Measurements from ENCODE around the gene ZNF683.
"Not testable (repeated sequence)": the region's sequence is repeated elsewhere in the genome, so short reads cannot be mapped to it uniquely, and the experiment has no call there.

The ZNF683 gene

GRCh38 chr1:26337206-26337535 lies 35.4 kb downstream of the ZNF683 start:
- DNase-seq (ENCODE audit: low read depth in 3 of 3) = no peak

GRCh38 chr1:26336477-26337205 lies 35.9 kb downstream of the ZNF683 start:
- peak; percentile 61 to 89 (median 64) for DNase-seq (ENCODE audit: low read depth in 3 of 3)

DNA sequence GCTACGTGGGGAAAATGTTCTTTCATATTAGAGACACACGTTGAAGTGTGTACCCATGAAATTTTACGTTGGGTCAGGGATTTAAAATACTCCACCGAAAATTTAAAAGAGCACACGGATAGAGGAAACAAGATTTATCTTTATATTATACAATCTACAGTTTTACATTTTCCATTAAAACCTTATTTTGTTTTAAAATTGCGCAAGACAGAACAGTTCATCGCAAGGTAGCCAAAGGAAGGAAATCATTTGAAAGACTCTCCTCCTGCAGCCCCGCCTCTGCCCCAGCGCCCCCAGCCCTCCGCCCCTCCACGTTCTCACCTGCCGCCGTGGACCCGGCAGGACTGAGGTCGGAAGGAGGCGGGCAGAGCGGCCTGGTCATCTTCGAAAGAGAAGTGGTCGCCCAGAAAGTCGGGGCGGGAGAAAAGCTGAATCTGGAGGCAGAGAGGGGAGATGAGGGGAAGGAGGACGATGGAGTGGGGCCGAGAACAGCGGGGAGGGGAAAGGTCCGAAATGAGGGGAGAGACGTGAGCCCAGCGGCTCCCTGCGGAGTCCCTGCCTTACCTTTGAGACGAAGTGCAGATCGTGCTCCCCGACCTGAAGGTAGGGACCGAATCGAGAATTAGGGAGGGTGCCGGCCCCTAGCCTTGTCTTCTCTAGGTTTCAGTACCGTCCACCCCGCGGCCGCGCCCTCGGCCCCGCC lies 36.6 kb downstream of the ZNF683 start:
- DNase-seq (ENCODE audit: low read depth in 3 of 3) = no peak

- not testable (repeated sequence) for DNase-seq (ENCODE audit: low read depth in 3 of 3)
Observed at GRCh38 chr1:26333312-26333711, 39.2 kb downstream of the ZNF683 start.

- no peak for DNase-seq (ENCODE audit: low read depth in 3 of 3)
Observed at GRCh38 chr1:26330276-26330675, 42.3 kb downstream of the ZNF683 start.

- DNase-seq (ENCODE audit: low read depth in 3 of 3) = not testable (repeated sequence)
Observed at GRCh38 chr1:26329380-26329779, 43.2 kb downstream of the ZNF683 start.

DNA sequence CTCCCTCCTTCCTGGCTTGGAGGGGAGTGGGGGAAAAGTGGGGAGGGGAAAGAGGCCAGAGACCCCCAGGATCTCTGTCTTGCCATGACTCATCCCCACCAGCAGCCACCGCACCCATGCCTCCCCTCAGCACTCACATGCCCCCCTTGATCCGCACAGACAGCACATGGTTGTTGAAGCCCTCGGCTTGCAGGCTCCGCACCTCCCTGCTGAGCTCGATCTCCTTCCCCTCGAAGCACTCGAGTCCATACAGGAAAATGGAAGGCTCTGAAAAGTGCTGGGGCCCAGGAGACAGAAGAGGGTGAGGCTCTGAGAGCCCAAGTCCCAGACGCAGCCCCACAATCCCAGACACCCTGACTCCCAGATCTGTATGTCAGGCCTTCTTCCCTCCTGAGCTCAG lies 44.0 kb downstream of the ZNF683 start:
- DNase-seq (ENCODE audit: low read depth in 3 of 3) = no peak

DNA sequence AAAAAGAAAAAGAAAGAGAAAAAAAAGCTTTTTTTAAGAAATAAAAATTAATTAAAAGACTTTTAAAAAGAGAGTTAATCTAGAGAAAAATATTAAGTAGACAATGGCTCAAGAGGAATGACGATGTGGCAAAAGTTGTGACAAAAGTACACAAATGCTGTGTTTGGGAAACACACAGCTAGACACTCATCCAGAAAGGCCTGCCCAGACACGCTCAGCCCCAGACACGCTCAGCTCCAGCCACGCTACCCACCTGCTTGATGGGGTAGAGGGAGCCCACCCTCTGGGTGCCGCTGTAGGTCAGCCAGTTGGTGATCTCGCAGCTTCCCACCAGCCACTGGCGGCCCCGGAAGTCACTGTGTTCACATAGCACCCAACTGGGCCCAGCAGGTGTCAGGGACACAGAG lies 44.6 kb downstream of the ZNF683 start:
- DNase-seq (ENCODE audit: low read depth in 3 of 3) = no peak

- DNase-seq (ENCODE audit: low read depth in 3 of 3) = no peak
Observed at GRCh38 chr1:26324550-26324949, 48.0 kb downstream of the ZNF683 start.

DNA sequence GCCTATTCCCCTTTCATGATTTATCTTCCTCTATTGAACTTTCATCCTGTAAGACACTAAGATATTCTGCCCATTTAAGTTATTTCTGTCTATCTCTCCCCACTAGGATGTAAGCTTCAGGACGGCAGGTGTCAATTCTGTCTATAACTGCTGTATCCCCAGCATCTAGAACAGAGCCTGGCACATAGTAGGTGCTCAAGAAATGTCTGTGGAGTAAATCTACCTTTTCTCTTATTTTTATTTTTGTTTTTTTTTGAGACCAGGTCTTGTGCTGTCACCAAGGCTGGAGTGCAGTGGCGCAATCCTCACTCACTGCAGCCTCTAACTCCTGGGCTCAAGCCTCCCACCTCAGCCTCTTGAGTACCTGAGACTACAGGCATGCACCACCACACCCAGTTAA lies 49.2 kb downstream of the ZNF683 start:
- no peak for DNase-seq (ENCODE audit: low read depth in 3 of 3)

DNA sequence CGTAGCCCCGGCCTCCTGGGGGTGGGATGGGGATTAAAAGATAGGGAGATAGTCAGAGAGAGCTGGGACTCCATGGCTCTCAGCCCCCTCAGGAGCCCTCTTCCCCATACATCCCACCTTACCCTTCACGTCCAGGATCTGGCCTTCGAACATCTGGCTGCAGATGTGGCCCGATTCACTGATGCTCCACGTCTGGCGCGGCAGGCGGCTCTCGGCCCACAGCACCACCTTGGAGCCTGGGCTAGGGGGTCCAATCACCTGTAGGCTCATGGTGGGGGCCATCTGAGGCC lies 50.6 kb downstream of the ZNF683 start:
- DNase-seq (ENCODE audit: low read depth in 3 of 3) = no peak

- DNase-seq (ENCODE audit: low read depth in 3 of 3) = peak; percentile 93 to 96 (median 93)
Observed at GRCh38 chr1:26321315-26322041, 51.1 kb downstream of the ZNF683 start.

- no peak for DNase-seq (ENCODE audit: low read depth in 3 of 3)
Observed at GRCh38 chr1:26320896-26321295, 51.7 kb downstream of the ZNF683 start.

- DNase-seq (ENCODE audit: low read depth in 3 of 3) = peak in 1 of 3 experiments; percentile 54
Observed at GRCh38 chr1:26318338-26319064, 54.0 kb downstream of the ZNF683 start.

DNA sequence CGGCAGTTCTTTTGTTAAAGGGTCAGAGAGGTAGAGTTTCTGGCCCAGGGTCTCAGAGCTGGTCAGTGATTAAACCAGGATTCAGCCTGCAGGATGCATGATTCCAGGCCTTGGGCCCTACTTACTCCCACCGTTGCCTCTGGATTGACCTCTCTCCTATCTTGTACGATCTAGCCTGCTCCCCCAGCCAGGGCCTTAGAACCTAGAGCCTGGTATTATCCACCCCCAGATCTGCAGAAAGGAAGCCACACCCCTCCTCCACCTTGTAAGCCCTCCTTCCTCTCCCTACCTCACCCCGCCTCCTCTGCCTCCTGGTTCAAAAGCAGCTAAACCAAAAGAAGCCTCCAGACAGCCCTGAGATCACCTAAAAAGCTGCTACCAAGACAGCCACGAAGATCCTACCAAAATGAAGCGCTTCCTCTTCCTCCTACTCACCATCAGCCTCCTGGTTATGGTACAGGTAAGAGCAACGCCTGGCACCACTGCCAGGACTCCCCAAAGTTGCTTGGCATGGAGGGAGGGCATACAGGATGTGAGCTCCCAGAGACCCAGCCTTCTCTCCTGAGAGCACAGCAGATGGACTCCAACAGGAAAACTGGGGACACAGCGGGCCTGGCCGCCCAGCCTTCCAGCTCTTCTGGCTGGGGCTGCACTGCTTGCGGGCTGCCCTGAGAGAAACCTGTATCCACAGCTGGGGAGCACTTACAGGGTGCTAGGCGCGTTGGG lies 54.8 kb downstream of the ZNF683 start, which contains the start of gene CD52:
TSS of gene CD52 (plus strand) at position 347 of the 726 bp plus-strand sequence. CDS start at position 407, 60 bp downstream.
- DNase-seq (ENCODE audit: low read depth in 3 of 3) = peak; percentile 38 to 67 (median 47)

- DNase-seq (ENCODE audit: low read depth in 3 of 3) = no peak
Observed at GRCh38 chr1:26317146-26317545, 55.4 kb downstream of the ZNF683 start.

- DNase-seq (ENCODE audit: low read depth in 3 of 3) = no peak
Observed at GRCh38 chr1:26315874-26316850, 56.4 kb downstream of the ZNF683 start.

GRCh38 chr1:26314501-26314900 lies 58.0 kb downstream of the ZNF683 start:
- DNase-seq (ENCODE audit: low read depth in 3 of 3) = no peak

All from stimulated activated CD4-positive, alpha-beta T cell treated with anti-CD3 and anti-CD28 coated beads, TNF-alpha, amount 100 ng/mL, for 24 hours (primary cell).